MM.1S (cell line): Measurements from ENCODE around the gene PLA2G2D.

ENCODE experiments used
- DNase-seq: peaks from one replicate; pipeline ENCODE4 v3.0.0-alpha.2; 2015
- H2AFZ ChIP-seq: fragments of 300-600 bp; sonication (generic); 2 replicates; pipeline ENCODE4 v1.6.0; 2016; ENCODE audit warnings: antibody characterized with exemption, low read length
- H3F3A ChIP-seq: fragments of 300-600 bp; sonication (generic); 2 replicates; pipeline ENCODE4 v1.6.1; 2016; ENCODE audit warnings: mild to moderate bottlenecking, antibody characterized with exemption, low read length, moderate library complexity, mixed read lengths; ENCODE audit not compliant: insufficient read depth
- H3K27ac ChIP-seq: fragments of 300-600 bp; sonication (generic); 2 replicates; pipeline ENCODE4 v1.5.1; 2016; ENCODE audit warnings: mild to moderate bottlenecking, low read length
- H3K27me3 ChIP-seq: fragments of 300-600 bp; sonication (generic); replicated peaks from 2 replicates; pipeline ENCODE4 v1.6.0; 2016; ENCODE audit warnings: low read length; ENCODE audit not compliant: insufficient read depth
- H3K36me3 ChIP-seq: fragments of 300-600 bp; sonication (generic); replicated peaks from 2 replicates; pipeline ENCODE4 v1.6.1; 2016; ENCODE audit warnings: mild to moderate bottlenecking, low read length, mixed read lengths; ENCODE audit not compliant: insufficient read depth
- H3K4me1 ChIP-seq: fragments of 300-600 bp; sonication (generic); 2 replicates; pipeline ENCODE4 v1.6.1; 2016; ENCODE audit warnings: low read length, mixed read lengths
- H3K4me2 ChIP-seq: fragments of 300-600 bp; sonication (generic); 2 replicates; pipeline ENCODE4 v1.6.0; 2016; ENCODE audit warnings: low read depth, low read length
- H3K4me3 ChIP-seq: fragments of 300-600 bp; sonication (generic); 2 replicates; pipeline ENCODE4 v1.5.1; 2016; ENCODE audit warnings: low read length, mixed read lengths
- H3K79me2 ChIP-seq: fragments of 300-600 bp; sonication (generic); 2 replicates; pipeline ENCODE4 v1.6.1; 2016; ENCODE audit warnings: mixed run types, low read length, mixed read lengths
- H3K9ac ChIP-seq: fragments of 300-600 bp; sonication (generic); 2 replicates; pipeline ENCODE4 v1.6.1; 2016; ENCODE audit warnings: low read length, mixed read lengths
- H3K9me2 ChIP-seq: fragments of 300-600 bp; sonication (generic); replicated peaks from 2 replicates; pipeline ENCODE4 v1.6.1; 2016; ENCODE audit warnings: mild to moderate bottlenecking, low read length, mixed read lengths; ENCODE audit not compliant: insufficient read depth
- H3K9me3 ChIP-seq: fragments of 300-600 bp; sonication (generic); replicated peaks from 2 replicates; pipeline ENCODE4 v1.6.1; 2016; ENCODE audit warnings: mild to moderate bottlenecking, low read length, mixed read lengths; ENCODE audit not compliant: insufficient read depth
- H4K20me1 ChIP-seq: fragments of 300-600 bp; sonication (generic); 2 replicates; pipeline ENCODE4 v1.6.1; 2016; ENCODE audit warnings: mild to moderate bottlenecking, low read length, moderate library complexity, mixed read lengths; ENCODE audit not compliant: insufficient read depth
- EZH2 ChIP-seq: fragments of 300-600 bp; sonication (generic); optimal IDR thresholded peaks from 2 replicates; pipeline ENCODE3; 2017; ENCODE audit warnings: low read depth, mild to moderate bottlenecking, antibody characterized with exemption, low read length, mixed read lengths
- EZH2phosphoT487 ChIP-seq: fragments of 300-600 bp; sonication (generic); IDR thresholded peaks from 2 replicates; pipeline ENCODE4 v1.6.1; 2018; ENCODE audit warnings: antibody characterized with exemption, low read length
- TF ChIP-seq, protein P1 (sequence below): fragments of 300-600 bp; sonication (generic); IDR thresholded peaks from 2 replicates; pipeline ENCODE4 v1.5.1; 2016; ENCODE audit warnings: antibody characterized with exemption, low read length, mixed read lengths

The PLA2G2D gene

DNA sequence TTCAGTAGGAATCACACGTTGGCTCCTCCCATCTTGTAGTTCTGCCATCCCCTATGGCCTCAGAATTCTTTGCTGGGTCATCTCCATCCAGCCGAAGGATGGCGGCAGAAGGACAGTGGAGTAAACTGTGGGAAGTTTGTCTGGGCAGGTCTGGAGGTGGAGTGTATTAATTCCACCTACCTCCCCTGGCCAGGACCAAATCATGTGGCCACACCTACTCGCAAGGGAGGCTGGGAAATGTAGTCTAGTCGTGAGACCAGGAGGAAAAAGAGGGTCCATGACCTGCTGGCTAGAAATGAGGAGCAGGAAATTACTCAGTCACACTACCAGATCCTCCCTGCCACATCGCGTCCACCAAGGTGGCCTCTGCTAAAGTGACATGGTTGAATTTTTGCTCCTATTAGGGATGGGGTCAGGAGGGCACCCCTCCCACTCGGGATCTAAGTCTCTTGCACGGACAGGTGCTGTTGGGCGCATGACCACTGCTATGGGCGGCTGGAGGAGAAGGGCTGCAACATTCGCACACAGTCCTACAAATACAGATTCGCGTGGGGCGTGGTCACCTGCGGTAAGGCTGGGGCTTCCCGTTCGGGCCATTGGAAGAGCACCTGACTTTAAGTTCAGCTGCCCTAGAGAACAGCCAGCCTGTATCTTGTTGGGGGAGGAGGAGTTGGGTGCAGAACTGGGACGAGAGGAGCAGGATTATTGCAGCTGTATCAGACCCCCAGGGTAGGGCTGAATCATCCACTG lies 29.8 kb downstream of the PLA2G2D start:
- Histone ChIP-seq H2AFZ (peak overlapping the region; percentile 40), H3K4me3 (peak overlapping the region; percentile 40), H3F3A (no peaks in the 10 kb centered on the region), H3K27ac (peak overlapping the region; percentile 48; the same call in 1 of the 2 replicates), H3K36me3 (no peaks in the 10 kb centered on the region), H3K9ac (no peak overlapping the region), H3K4me1 (no peaks in the 10 kb centered on the region), H3K27me3 (peaks cover 25% of the 10 kb centered on the region), H3K79me2 (no peaks in the 10 kb centered on the region), H3K9me2 (no peaks in the 10 kb centered on the region), H3K4me2 (peak overlapping the region; percentile 71), H4K20me1 (no peaks in the 10 kb centered on the region), H3K9me3 (no peaks in the 10 kb centered on the region)
- TF ChIP-seq, protein P1, sequence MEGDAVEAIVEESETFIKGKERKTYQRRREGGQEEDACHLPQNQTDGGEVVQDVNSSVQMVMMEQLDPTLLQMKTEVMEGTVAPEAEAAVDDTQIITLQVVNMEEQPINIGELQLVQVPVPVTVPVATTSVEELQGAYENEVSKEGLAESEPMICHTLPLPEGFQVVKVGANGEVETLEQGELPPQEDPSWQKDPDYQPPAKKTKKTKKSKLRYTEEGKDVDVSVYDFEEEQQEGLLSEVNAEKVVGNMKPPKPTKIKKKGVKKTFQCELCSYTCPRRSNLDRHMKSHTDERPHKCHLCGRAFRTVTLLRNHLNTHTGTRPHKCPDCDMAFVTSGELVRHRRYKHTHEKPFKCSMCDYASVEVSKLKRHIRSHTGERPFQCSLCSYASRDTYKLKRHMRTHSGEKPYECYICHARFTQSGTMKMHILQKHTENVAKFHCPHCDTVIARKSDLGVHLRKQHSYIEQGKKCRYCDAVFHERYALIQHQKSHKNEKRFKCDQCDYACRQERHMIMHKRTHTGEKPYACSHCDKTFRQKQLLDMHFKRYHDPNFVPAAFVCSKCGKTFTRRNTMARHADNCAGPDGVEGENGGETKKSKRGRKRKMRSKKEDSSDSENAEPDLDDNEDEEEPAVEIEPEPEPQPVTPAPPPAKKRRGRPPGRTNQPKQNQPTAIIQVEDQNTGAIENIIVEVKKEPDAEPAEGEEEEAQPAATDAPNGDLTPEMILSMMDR, result no peak
- TF ChIP-seq EZH2, result no peak
- no peak for TF ChIP-seq EZH2phosphoT487
- DNase-seq, result peak; percentile 40

DNA sequence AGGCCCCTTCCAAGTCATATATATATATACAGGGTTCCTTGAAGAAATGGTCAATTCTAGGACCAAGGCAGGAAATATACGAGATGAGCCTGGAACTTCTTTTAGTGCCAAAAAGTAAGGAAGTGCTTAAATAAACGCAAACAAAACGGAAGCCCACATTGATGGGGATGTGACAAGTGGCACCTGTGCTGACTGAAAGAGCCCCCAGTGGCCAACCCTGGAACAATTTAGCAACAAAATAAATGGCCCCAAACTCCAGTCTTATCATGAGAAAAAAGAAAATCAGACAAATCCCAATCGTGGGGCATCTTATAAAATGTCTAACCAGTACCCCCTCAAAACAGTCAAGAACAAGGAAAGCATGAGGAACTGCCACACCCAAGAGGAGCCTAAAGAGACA lies 31.7 kb downstream of the PLA2G2D start:
- H3K4me2 ChIP-seq, result no peak overlapping the region
- no peaks in the 10 kb centered on the region for H3K79me2 ChIP-seq
- H3K9me3 ChIP-seq, result no peaks in the 10 kb centered on the region

DNA sequence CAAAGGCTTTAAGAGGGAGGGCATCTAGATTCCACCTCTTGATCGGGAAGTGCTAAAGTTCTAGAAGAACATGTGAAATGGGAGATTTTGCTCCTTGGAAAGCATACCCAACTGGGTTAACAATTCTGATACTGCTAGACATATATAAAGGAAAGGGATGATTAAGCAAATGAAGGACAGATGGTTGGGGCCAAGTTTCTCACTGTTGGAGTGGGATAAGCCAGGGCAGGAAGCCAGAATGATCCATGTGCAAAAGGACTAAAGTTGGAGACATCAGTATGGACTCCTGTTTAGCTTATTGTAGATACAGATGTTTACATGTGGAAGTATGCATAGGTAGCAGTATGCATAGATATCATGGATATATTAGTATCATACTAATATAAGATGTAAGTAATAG lies 32.5 kb downstream of the PLA2G2D start:
- Histone ChIP-seq H3F3A (no peaks in the 10 kb centered on the region), H3K27ac (no peak overlapping the region), H3K9ac (no peak overlapping the region), H3K36me3 (no peaks in the 10 kb centered on the region), H3K79me2 (no peaks in the 10 kb centered on the region), H3K4me1 (no peaks in the 10 kb centered on the region), H4K20me1 (no peaks in the 10 kb centered on the region), H3K4me2 (no peak overlapping the region), H3K4me3 (no peak overlapping the region), H3K27me3 (peaks cover 16% of the 10 kb centered on the region), H3K9me2 (no peaks in the 10 kb centered on the region), H2AFZ (no peak overlapping the region), H3K9me3 (no peaks in the 10 kb centered on the region)
- TF ChIP-seq, protein P1, result no peak
- TF ChIP-seq EZH2 (no peak), EZH2phosphoT487 (no peak)
- DNase-seq, result no peak

More for the DNA sequence above, 31.7 kb downstream of the PLA2G2D start:
- TF ChIP-seq EZH2phosphoT487, result no peak
- TF ChIP-seq, protein P1, result peak; percentile 27; the same call in 1 of the 2 replicates
- Histone ChIP-seq H3K27me3 (peaks cover 24% of the 10 kb centered on the region), H2AFZ (no peak overlapping the region), H4K20me1 (no peaks in the 10 kb centered on the region), H3K27ac (no peak overlapping the region), H3K36me3 (no peaks in the 10 kb centered on the region), H3K9ac (no peak overlapping the region), H3F3A (no peaks in the 10 kb centered on the region), H3K9me2 (no peaks in the 10 kb centered on the region), H3K4me3 (no peak overlapping the region), H3K4me1 (no peaks in the 10 kb centered on the region)
- DNase-seq, result no peak
